EH (cell line): ENCODE data around the gene FSCN2.

ENCODE experiments used
- DNase-seq: peaks from one replicate; pipeline ENCODE4 v3.0.0-alpha.2; 2015; ENCODE audit warnings: low read depth

FSCN2 gene

DNA sequence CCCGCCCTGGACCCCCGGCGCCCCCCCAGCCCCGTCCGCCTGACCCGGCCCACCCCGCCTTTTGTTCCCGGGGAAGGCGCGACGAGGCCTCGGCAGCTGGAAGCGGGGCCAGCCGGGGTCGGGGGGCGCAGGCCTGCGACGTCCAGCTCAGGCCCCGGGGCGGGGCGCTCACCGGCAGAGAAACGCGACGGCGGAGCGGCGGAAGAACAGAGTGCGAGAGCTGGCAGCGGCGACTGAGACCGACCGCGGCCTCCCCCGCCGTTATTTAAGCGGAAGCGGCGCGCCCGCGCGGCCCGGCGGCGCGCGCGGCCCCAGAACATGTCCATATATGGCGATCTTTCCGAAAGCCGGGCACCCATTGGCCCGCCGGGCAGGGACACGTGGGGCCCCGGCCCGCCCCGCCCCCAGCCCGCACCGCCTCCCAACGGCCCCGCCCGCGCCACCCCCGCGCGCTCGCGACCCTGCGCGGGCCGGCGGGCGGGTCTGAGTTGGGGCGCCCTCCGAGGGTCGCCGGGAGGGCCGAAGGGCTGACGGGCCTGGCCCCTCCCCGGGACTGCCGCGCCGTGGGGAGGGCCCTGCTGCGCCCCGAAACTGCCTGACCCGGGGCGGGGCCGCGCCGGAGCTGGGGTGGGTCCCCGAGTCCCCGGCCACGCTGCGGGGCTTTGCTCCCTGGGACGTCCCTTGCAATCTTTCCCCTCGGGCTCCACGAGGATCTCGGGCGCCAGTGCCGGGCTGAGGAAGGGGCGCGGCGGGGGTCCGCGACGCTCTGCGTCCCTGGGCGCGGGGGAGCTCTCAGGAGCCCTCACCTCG lies 15.4 kb upstream of the FSCN2 start, which contains the start of gene ACTG1:
ACTG1 (minus strand) TSS at position 238 of the 810 bp plus-strand sequence. CDS start 445 bp downstream, outside the sequence.
- peak; percentile 94 for DNase-seq

DNA sequence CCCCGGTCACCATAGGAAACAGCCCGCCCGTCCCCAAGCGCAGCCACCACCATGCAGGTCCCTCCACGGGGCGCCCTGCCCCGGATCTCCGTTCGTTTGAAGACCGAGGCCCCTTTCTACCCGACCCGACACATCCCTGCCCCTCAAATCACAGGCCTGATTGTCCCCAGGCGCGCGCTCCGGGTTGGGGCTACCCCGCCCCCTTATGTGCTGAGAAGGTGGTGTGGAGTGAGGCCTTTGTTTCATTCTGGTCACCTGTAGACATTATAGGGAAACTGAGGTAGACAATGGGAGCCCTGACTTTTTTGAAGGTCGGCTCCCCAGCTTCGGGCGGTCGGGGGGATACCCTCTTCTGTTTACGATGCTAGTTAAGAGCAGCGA lies 14.8 kb upstream of the FSCN2 start:
- peak; percentile 70 for DNase-seq

DNA sequence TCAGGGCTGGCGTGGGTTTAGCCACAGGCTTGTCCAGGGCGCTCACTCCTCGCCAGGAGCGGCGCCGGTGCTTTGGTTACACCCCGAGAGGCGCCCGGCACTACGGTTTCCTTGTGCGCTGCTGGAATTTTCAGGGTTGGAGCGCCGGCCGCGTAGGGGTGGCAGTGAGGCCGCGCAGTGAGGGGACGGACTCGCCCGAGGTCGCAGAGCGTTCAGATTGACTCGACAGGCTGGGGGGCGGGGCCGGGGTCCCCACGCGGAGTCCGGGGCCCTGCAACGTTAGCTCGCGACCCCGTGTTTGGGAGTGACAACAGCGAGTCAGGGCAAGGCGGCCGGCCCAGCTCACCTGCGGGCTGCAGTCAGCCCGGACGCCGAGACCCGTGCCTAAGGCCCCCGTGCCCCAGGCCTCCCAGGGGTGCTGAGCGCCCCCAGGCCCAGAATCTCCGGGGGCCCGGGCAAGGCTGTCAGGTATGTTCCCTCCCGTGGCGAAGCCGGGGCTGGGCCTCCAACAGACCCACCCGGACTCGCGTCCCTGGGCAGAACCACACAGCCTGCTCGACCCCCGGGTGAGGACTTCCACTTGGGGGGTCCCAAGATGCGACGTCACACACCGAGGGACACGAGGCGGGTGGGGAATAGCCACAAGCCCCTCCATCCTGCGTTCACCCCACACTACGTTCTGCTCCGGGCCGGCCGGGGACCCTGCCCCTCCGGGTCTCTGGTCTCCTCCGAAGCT lies 14.3 kb upstream of the FSCN2 start:
- peak; percentile 82 for DNase-seq

DNA sequence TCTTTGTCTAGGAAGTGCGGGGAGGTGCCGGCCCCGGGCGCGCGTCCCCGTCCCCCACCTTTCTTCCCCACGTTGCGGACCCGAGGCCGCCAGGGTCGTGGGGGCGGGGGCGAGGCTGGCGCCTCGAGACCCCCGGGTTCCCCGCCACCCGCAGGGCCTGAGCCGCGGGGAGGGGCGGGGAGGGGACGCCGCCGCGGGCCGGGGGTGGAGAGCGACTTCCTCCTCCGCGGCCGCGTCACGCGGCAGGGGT lies 13.8 kb upstream of the FSCN2 start:
- no peak for DNase-seq

DNA sequence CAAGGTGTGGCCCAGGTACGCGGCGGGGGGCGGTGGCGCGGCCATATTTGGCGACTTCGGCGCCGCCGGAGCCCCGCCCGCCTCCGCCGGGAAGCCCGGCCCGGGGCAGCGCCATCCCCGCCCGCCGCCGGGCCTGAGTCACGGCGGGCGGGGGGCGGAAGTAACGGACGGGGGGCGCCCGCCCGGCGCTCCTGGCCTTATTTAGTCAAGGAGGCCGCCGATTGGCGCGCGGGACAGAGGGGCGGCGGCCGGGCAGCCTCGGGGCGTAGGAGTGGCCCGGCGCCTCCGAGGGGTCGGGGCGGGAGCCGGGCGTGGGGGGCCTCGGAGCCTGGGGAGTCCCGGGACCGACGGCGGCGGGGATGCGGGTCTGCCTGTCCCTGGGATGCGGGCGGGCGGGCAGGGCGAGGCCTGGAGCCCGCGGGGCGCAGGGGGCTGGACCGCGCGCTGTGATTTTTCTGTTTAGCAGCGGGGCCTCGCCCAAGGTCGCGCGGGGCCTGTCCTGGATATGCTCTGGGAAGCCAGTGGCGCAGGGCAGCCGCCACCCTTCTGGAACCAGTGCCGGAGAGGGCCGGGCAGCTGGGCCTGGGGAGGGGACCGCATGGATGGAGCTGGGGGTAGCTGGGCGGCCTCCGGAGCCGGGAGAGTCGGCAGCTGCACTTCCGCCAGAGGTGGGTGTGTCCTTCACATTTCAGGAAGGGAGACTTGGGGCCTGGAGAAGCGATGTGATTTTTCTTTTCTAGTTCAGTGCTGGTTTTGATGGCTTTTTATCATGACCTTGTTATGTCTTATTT lies 13.2 kb upstream of the FSCN2 start:
- DNase-seq = peak; percentile 92

DNA sequence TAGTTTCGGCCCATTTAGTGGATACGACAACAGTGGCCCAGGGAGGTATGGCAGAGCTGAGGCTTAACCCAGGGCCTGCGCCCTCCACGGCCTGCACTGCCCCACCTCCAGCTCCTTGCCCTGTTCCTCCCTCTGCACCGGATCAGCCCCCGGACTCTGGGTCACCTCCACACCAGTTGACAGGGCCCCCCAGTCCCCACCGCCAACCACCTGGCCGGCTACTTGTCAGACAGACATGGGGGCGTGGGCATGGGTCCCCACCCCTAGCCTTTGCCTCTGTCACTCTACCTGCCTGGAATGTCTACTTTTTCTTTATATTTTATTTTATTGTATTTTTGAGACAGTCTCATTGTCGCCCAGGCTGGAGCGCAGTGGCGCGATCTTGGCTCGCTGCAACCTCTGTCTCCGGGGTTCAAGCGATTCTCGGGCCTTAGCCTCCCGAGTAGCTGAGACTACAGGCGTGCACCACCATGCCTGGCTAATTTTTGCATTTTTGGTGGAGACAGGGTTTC lies 12.6 kb upstream of the FSCN2 start:
- DNase-seq = no peak

DNA sequence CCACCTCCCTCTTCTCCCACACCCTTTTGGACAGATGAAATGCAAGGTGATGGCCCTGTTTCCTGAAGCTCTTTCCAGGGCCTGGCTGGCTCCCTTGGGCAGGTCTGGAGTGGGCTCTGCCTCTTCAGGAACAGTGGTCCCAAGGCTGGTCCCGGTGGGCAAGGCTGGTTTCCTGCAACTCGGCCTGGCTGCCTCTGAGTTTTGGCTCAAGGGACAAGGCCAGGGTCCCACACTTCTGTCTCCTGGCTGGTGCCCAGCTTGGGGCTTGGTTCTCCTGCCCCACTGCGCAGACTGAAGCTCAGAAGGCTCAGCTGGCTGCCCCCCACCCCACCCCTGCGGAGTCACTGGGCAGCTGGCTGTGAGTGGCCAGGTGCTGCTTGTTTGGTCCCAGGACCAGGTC lies 11.7 kb upstream of the FSCN2 start:
- no peak for DNase-seq

DNA sequence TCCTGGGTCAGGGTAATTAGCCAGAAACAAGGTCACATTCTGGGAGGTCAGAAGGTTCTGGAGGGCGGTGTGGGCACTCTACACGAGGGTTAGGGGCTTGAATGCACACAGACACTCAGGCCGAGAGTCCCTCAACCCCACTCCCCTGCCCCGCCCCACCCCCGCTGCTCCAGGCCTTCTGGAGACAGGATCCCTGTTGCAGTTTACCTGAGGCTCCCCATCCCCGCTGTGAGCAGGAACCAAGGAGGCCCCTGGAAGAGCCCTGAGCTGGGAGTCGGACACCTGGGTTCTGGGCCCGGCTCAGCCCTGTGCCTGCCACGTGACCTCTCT lies 11.2 kb upstream of the FSCN2 start:
- DNase-seq = no peak

DNA sequence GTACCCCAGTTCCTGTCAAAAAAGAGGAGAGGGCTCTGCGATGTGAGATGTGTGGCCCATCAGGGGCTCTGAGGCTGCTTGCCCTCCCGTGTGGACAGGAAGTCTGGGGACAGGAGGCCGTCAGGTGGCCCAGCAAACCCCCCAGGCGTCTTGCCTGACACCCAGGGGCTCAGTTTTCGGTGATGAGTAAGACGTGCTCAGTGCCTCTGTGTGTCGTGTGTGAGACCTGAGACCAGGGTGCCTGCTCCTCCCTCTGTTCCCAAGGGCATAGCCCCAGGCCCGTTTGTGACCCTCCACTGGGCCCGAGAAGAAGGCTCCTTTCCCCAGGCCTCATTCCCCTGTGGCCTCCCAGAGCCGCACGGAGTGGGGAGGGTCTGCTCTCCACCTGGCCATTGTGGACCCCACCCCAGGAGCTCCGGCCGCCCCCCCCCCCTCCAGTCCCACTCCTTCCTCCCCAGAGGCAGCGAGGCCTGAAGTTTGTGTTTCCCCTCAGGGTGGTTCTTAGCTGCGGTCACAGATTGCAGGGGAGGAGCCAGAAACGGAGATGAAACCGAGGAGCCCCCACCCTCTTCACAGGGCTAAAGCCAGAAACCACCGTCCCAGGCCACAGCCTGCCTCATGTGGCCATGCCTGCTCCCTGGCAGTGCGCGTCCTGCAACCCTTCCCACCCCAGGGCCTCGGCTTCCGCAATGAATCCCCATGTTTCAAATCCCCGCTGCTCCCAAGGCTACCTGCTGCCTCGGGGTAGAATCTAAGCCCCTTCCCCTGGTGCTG lies 10.7 kb upstream of the FSCN2 start:
- peak; percentile 42 for DNase-seq

DNA sequence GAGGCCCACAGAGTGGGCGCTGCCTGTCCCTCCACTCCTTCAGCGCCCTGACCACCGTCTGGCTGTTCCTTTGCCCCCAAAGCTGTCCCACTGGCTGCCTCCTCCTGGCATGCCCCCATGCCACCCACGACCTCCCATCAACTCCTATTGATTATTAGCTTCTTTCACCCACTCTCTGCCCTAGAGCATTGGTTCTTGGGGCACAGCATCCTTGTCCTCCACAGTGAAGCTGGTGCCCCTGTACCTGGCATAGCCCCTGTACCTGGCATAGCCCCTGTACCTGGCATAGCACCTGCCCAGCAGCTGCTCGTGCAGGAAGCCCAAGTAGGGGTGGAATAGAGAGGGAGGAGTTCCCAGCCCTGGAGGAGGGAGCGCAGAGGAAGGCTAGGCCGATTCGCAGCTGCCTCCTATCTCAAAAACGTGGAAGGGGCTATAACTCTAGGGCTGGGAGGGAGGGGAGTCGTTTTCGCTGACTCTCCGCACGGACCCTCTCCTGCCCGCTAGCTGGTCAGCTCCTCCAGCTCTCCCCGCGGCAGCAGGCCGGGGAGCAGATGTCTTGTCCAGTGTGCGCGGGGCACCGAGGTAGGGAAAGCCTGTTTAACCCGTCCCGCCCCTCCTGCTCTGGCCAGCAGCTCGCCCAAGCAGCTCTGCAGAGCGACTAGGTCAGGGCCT lies 9.9 kb upstream of the FSCN2 start:
- DNase-seq = peak; percentile 34

DNA sequence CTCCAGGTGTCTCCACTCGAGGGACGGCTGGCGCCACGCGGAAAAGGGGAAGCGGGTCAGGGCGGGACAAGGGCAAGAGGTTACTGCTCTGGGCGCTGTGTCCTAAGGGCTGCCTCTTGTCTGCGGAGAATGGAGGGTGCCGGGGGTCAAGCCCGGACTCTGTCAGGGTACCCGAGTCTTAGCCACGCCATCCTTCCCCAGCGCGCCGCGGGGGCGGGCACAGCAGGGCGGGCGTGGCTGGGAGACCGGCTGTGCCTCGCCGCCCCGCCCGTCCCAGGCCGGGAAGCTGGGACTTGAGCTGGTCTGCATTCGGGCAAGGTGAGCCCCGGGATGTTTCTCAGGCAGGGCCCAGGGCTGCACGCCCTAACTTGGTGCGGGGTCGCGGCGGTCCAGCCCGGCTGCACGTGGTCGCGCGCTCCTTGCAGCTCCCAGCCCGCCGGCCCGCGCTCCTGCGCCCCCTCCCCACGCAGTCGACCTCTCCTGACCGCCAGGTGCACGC lies 9.3 kb upstream of the FSCN2 start:
- DNase-seq = peak; percentile 53

DNA sequence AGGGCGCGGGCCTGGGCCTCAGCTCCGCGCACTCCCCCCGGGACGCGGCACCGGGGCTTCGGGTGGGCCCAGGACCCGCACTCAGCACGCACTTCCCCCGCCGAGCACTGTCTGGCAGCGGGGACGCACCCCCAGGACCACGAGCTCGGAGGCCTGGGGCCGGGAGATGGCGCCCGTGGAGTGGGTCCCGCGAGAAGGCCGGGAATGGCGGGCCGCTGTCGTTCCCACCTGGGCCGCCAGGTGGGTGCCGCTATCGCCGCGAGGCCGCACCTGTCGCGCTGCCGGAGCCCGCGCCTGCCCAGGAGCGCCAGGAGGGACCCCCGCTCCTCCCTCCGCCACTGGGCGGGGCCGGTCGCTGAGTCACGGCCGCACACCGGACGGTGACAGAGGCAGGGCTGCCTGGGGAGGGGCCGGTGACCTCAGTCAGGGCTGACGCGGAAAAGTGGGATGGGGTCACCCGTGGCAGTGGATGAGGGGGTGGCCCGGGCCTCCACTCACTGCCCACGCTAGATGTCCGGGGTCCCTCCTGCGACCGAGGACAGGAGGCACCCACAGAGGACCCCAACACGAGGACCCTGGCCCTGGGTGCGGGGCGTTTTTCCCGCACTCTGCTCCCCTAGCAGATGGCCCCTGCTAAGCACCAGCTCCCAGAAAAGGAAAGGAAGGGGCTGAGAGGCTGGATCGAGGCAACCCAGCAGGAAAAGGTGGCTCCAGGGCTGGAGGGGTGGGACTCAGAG lies 8.7 kb upstream of the FSCN2 start:
- DNase-seq = peak; percentile 45

DNA sequence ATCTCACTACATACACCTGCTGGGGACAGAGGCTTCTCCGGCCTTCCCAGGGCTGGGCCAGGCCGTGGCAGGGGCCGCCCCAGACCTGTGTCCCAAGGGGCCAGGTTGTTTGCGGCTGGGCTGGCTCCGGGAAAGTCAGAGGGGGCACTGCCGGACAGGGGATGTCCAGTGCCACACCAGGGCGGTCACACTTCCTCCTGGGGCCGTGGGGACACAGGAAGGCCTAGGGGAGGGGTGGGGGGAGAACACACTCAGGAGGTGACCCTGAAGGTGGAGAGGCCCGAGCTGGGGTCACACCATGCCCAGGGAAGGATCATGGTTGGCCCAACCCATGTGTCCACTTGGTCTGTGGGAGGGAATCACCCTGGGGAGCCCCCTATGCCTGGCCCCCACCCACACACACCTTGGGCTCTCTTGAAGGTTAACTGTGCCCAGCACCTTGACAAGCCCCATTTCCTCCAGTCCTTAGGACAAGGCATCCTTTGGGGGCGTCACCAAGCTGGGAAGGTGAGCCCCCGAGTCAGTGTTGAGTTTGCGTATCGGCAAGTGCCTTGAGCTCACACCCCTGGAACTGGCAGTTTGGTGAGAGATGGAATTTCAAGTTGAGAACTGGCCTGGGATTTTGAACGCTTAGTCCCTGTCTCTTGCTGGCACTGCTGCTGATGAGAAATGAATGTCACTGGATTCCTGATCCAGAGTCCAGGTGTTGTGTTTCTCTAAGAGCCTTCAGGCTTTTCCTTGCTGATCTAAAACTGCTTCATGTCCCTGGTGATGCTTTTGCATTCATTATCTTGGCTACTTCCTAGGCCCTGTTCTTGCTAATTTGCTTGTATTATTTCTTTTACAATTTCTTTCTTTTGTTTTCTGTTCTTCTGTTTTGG lies 7.9 kb upstream of the FSCN2 start:
- DNase-seq = no peak

DNA sequence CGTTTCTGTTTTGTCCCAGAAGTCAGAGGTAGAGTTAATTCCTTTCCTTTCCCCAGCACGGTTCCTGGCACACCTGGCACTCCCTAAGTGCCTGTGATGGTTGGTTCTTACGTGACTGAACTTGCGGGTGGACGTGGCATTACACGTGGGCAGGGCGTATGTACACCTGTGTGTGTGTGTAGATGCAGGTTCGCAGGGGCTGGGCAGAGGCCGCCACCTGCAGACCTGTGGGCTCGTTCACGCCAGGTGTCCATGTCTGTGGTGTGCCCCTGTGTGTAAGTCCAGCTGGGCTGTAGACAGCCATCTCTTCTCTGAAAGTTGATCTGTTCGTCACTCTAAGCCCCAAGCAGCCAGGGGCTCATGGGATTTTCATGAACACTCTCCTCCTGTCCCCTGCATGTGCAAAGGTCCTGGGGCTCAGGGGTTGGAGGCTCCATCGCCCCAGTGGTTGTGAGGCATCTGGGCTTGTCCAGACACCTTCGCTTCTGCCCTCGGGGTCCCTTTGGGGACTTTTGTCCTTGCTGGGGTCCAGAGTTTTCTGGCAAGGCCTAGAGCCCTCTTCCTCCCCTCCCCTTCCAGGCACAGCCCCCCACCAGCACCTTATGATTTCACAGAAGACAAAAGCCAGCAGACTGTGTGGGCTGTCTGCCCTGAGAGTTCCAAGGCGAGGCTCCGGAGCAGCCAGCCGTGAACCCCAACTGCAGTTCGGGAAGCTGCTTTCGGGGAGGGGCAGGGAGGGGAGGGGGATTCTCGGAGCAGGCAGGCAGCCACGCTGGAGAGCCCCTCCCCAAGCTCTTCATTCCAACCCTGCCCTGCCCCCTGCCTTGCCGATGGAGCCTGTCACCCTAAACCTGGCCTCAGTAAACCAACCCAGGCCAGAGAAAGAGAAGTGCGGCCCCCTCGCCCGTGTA lies 5.4 kb upstream of the FSCN2 start:
- no peak for DNase-seq

DNA sequence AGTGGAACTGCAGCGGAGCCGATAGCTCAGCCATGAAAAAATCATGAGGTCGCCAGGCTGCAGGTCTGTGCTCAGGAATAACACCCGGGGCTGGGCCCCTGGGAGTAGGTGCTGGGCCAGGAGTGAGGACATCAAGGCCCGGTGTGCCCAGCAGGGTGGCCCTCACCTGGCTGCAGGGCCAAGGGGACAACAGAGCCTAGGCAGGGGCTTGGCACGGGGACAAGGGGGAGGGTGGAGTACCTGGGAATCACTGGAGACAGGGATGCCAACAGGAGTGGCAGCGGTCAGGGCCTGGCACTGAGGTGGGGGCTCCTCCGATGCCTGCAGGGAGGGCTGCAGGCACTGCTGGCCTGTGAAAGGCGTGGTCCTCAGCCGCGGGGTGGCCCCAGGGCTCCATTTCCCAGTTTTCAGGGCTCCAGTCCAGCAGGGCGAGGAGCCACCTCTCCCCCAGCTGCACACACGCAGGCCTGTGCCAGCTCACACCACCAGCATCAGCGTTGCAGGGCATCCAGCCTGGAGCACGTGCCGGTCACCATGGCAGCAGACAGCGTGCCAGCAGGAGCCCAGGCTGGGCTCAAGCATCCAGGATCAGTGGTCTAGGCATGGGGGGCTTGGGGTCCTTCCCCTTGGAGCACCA lies 4.7 kb upstream of the FSCN2 start:
- peak; percentile 37 for DNase-seq

DNA sequence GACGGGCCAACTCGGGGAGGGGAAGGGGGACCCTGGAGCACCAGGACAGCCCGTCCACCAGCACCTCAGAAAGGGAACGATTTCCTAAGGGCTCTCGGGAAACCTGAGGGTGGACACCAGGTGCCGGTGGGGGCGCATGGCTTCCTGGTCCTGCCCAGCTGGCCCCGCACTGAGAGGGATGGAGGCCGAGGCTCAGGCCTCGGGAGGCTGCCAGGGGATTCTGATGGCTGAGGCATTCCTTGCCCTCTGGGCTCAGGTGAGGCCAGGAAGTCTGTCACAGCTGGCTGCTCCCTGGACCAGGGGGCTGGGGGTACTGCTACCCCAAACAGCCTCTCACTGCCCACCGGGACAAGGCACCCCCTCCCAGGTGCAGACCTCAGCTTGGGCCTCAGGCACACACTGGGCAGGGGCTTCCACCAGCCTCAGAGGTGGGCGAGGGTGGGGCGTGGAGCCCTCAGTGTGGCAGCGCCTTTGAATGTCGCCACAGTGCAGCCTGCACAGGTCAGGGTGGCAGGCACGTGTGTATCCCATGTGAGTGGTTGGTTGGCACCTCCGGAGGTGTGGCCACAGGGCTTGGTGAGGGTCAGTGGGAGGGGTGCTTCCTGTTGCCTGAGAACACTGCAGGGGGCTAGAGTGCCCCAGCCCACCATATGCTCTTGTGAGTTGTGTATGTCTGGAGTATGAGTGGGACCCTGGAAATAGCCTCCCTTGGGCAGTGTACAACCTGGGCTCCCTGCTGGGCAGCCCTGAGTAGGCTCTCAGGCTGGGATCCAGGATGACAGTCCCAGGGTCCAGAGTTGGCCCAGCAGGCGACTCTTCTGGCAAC lies 3.9 kb upstream of the FSCN2 start:
- no peak for DNase-seq

DNA sequence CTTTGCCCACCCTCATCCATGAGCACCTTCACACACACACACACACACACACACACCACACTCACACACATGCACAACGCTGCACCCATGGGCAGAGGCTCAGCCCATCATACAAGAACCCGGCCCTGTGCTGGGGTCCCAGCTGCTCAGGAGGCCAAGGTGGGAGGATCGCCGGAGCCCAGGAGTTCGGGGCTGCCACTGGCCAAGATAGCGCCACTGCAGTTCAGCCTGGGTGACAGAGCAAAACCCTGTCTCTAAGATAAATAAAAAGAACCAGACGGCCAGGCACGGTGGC lies 3.4 kb upstream of the FSCN2 start:
- no peak for DNase-seq
